Osteoblast (primary cell): Measurements from ENCODE around the gene JAGN1. TPM values are rescaled to one million over a fixed set of nuclear protein-coding genes. Genes with fewer than 3 reads are reported as not detected.

ENCODE experiments used
- DNase-seq: peaks from one replicate; pipeline ENCODE4 v3.0.0; 2011; ENCODE audit warnings: low spot score, mixed read lengths; ENCODE audit not compliant: insufficient read length; ENCODE audit errors: missing footprints
- H2AFZ ChIP-seq: 2 replicates; pipeline ENCODE4 v1.6.0; 2011; ENCODE audit warnings: mild to moderate bottlenecking, low read length
- H3K27ac ChIP-seq: 2 replicates; pipeline ENCODE4 v1.5.1; 2011; ENCODE audit warnings: mild to moderate bottlenecking, low read depth, low read length, moderate library complexity
- H3K27me3 ChIP-seq: 2 replicates; pipeline ENCODE4 v1.6.0; 2012; ENCODE audit warnings: mild to moderate bottlenecking, control low read depth, inconsistent platforms, low read length, moderate library complexity; ENCODE audit not compliant: insufficient read depth
- H3K36me3 ChIP-seq: 2 replicates; pipeline ENCODE4 v1.5.1; 2011; ENCODE audit warnings: mild to moderate bottlenecking, low read length, control low read depth, moderate library complexity; ENCODE audit not compliant: insufficient read depth
- H3K4me1 ChIP-seq: 2 replicates; pipeline ENCODE4 v1.5.1; 2011; ENCODE audit warnings: mild to moderate bottlenecking, low read length, control low read depth, moderate library complexity; ENCODE audit not compliant: insufficient read depth
- H3K4me2 ChIP-seq: 2 replicates; pipeline ENCODE4 v1.6.0; 2011; ENCODE audit warnings: mild to moderate bottlenecking, low read length; ENCODE audit not compliant: insufficient read depth
- H3K4me3 ChIP-seq: fragments of 200-600 bp; sonication (generic); 3 replicates; pipeline ENCODE4 v1.5.1; 2012; ENCODE audit warnings: mild to moderate bottlenecking, low read length, inconsistent platforms; ENCODE audit not compliant: insufficient read depth
- H3K79me2 ChIP-seq: 2 replicates; pipeline ENCODE4 v1.6.0; 2012; ENCODE audit warnings: mild to moderate bottlenecking, low read length, control low read depth, inconsistent platforms; ENCODE audit not compliant: insufficient read depth
- H3K9me3 ChIP-seq: 2 replicates; pipeline ENCODE4 v1.5.1; 2011; ENCODE audit warnings: low read depth, low read length, control low read depth
- H4K20me1 ChIP-seq: 2 replicates; pipeline ENCODE4 v1.6.0; 2012; ENCODE audit warnings: mild to moderate bottlenecking, low read length, control low read depth; ENCODE audit not compliant: insufficient read depth
- CTCF ChIP-seq: IDR thresholded peaks from 2 replicates; pipeline ENCODE4 v1.5.1; 2011; ENCODE audit warnings: mild to moderate bottlenecking, low read depth, low read length, moderate library complexity; ENCODE audit errors: extremely low read depth
- total RNA-seq: library from RNA; depleted of rRNA; stranded (reverse); fragments of >200 nt; gene quantifications from 2 replicates; pipeline ENCODE4 v1.2.3, GENCODE V29; 2012

The JAGN1 gene
- total RNA-seq, 1 donor = 26.1 TPM

GRCh38 chr3:9932535-9932842 lies 42.1 kb downstream of the JAGN1 start:
- peaks cover 14% of the 10 kb centered on the region for H3K4me1 ChIP-seq
- H3K27ac ChIP-seq = peak overlapping the region; percentile 61
- DNase-seq = no peak
- no peaks in the 10 kb centered on the region for H3K9me3 ChIP-seq
- H4K20me1 ChIP-seq = no peaks in the 10 kb centered on the region
- peak overlapping the region; percentile 86 for H2AFZ ChIP-seq
- no peaks in the 10 kb centered on the region for H3K27me3 ChIP-seq
- peak overlapping the region; percentile 91 for H3K4me3 ChIP-seq
- peaks cover 20% of the 10 kb centered on the region for H3K36me3 ChIP-seq
- H3K79me2 ChIP-seq = peaks cover 4% of the 10 kb centered on the region
- peak overlapping the region; percentile 88 for H3K4me2 ChIP-seq
- TF ChIP-seq CTCF = no peak

- Histone ChIP-seq H3K9me3 (no peaks in the 10 kb centered on the region), H3K27me3 (no peaks in the 10 kb centered on the region), H3K4me1 (peaks cover 14% of the 10 kb centered on the region), H3K27ac (peak overlapping the region; percentile 61), H3K4me3 (peak overlapping the region; percentile 91), H2AFZ (peak overlapping the region; percentile 94), H3K4me2 (peak overlapping the region; percentile 88), H3K36me3 (peaks cover 23% of the 10 kb centered on the region), H4K20me1 (no peaks in the 10 kb centered on the region), H3K79me2 (peaks cover 4% of the 10 kb centered on the region)
- peak; percentile 98 for DNase-seq
- TF ChIP-seq CTCF = peak; percentile 63
These were observed 42.6 kb downstream of the JAGN1 start for GRCh38 chr3:9932843-9933560.

GRCh38 chr3:9933561-9934234 lies 43.3 kb downstream of the JAGN1 start, which contains the start of gene CRELD1:
CRELD1 (plus strand) TSS chr3:9933834; CDS start chr3:9934439, 605 bp downstream.
- DNase-seq = peak; percentile 98
- no peak for TF ChIP-seq CTCF
- Histone ChIP-seq H3K4me1 (peaks cover 14% of the 10 kb centered on the region), H3K4me3 (peak within 1 kb of the TSS; percentile 91), H3K27ac (peak within 1 kb of the TSS; percentile 87), H3K79me2 (peaks cover 4% of the 10 kb centered on the region), H3K9me3 (no peaks in the 10 kb centered on the region), H3K4me2 (peak within 1 kb of the TSS; percentile 88), H3K27me3 (no peaks in the 10 kb centered on the region), H2AFZ (peak within 1 kb of the TSS; percentile 94), H4K20me1 (no peaks in the 10 kb centered on the region), H3K36me3 (peaks cover 17% of the 10 kb centered on the region)

- H3K27ac ChIP-seq = peak overlapping the region; percentile 87
- DNase-seq = no peak
These were observed 43.8 kb downstream of the JAGN1 start for GRCh38 chr3:9934235-9934621.

More at GRCh38 chr3:9934235-9934621, 43.8 kb downstream of the JAGN1 start:
- Histone ChIP-seq H3K27me3 (no peaks in the 10 kb centered on the region), H4K20me1 (no peaks in the 10 kb centered on the region), H2AFZ (peak overlapping the region; percentile 94), H3K4me1 (peaks cover 14% of the 10 kb centered on the region), H3K79me2 (peaks cover 4% of the 10 kb centered on the region), H3K4me3 (peak overlapping the region; percentile 91), H3K4me2 (peak overlapping the region; percentile 88), H3K9me3 (no peaks in the 10 kb centered on the region), H3K36me3 (peaks cover 16% of the 10 kb centered on the region)
- peak; percentile 35 for TF ChIP-seq CTCF
